H9 (cell line): ENCODE results near the gene KRT1. TPM values are rescaled to one million over a fixed set of nuclear protein-coding genes. Genes with fewer than 3 reads are reported as not detected.

Source experiments
- DNase-seq: peaks from one replicate; pipeline ENCODE4 v3.0.0-alpha.2; 2017
- H2AFZ ChIP-seq: one replicate; pipeline ENCODE4 v1.6.1; 2013; ENCODE audit warnings: mild to moderate bottlenecking, low read length, control low read depth, moderate library complexity
- H2AK5ac ChIP-seq: 2 replicates; pipeline ENCODE4 v1.6.1; 2013; ENCODE audit warnings: low read length, control low read depth, mixed read lengths; ENCODE audit not compliant: insufficient read length
- H2BK120ac ChIP-seq: one replicate; pipeline ENCODE4 v1.6.1; 2013; ENCODE audit warnings: low read depth, mild to moderate bottlenecking, low read length, control low read depth, inconsistent platforms; ENCODE audit not compliant: poor library complexity, severe bottlenecking
- H2BK12ac ChIP-seq: 2 replicates; pipeline ENCODE4 v1.6.1; 2013; ENCODE audit warnings: low read length, control low read depth, mixed read lengths, low read depth; ENCODE audit not compliant: insufficient read length
- H2BK15ac ChIP-seq: 2 replicates; pipeline ENCODE4 v1.6.1; 2013; ENCODE audit warnings: low read depth, low read length, control low read depth
- H2BK20ac ChIP-seq: one replicate; pipeline ENCODE4 v1.6.1; 2013; ENCODE audit warnings: low read depth, mild to moderate bottlenecking, low read length, control low read depth, inconsistent platforms; ENCODE audit not compliant: poor library complexity, severe bottlenecking
- H2BK5ac ChIP-seq: 2 replicates; pipeline ENCODE4 v1.6.1; 2013; ENCODE audit warnings: low read length, control low read depth, mixed read lengths; ENCODE audit not compliant: insufficient read length
- H3K14ac ChIP-seq: 2 replicates; pipeline ENCODE4 v1.6.1; 2013; ENCODE audit warnings: low read length, control low read depth; ENCODE audit not compliant: insufficient read depth
- H3K18ac ChIP-seq: 2 replicates; pipeline ENCODE4 v1.6.1; 2013; ENCODE audit warnings: low read depth, mild to moderate bottlenecking, mixed read lengths, low read length, control low read depth; ENCODE audit not compliant: insufficient read length
- H3K23ac ChIP-seq: 2 replicates; pipeline ENCODE4 v1.6.1; 2013; ENCODE audit warnings: low read length, control low read depth, mixed read lengths, low read depth; ENCODE audit not compliant: insufficient read length
- H3K23me2 ChIP-seq: 2 replicates; pipeline ENCODE4 v1.6.1; 2013; ENCODE audit warnings: low read depth, mild to moderate bottlenecking, mixed read lengths, low read length, control low read depth; ENCODE audit not compliant: insufficient read length, poor library complexity, severe bottlenecking
- H3K27ac ChIP-seq: 2 replicates; pipeline ENCODE4 v1.5.1; 2013; ENCODE audit warnings: low read length, control low read depth, mixed read lengths, low read depth; ENCODE audit not compliant: insufficient read length
- H3K27me3 ChIP-seq: 2 replicates; pipeline ENCODE4 v1.6.1; 2013; ENCODE audit warnings: low read length, control low read depth, inconsistent platforms; ENCODE audit not compliant: insufficient read depth
- H3K4ac ChIP-seq: 2 replicates; pipeline ENCODE4 v1.6.1; 2013; ENCODE audit warnings: low read depth, mild to moderate bottlenecking, control low read depth, inconsistent platforms, low read length, moderate library complexity
- H3K4me1 ChIP-seq: 2 replicates; pipeline ENCODE4 v1.6.1; 2013; ENCODE audit warnings: low read length, control low read depth, inconsistent platforms; ENCODE audit not compliant: insufficient read depth
- H3K4me2 ChIP-seq: 2 replicates; pipeline ENCODE4 v1.6.1; 2013; ENCODE audit warnings: low read length, control low read depth, mixed read lengths; ENCODE audit not compliant: insufficient read length, insufficient read depth
- H3K56ac ChIP-seq: 2 replicates; pipeline ENCODE4 v1.6.1; 2013; ENCODE audit warnings: low read depth, mild to moderate bottlenecking, mixed read lengths, low read length, control low read depth; ENCODE audit not compliant: insufficient read length
- H3K79me1 ChIP-seq: 2 replicates; pipeline ENCODE4 v1.6.1; 2013; ENCODE audit warnings: low read depth, mild to moderate bottlenecking, moderate library complexity, low read length, control low read depth, inconsistent platforms; ENCODE audit not compliant: insufficient read depth, poor library complexity, severe bottlenecking
- H3K79me2 ChIP-seq: 2 replicates; pipeline ENCODE4 v1.6.1; 2013; ENCODE audit warnings: low read length, control low read depth, inconsistent platforms; ENCODE audit not compliant: insufficient read depth
- H3K9ac ChIP-seq: 2 replicates; pipeline ENCODE4 v1.6.1; 2013; ENCODE audit warnings: low read length, control low read depth, mixed read lengths; ENCODE audit not compliant: insufficient read length; ENCODE audit errors: extremely low read depth
- H3K9me3 ChIP-seq: one replicate; pipeline ENCODE4 v1.6.1; 2013; ENCODE audit warnings: low read depth, low read length, inconsistent platforms; ENCODE audit not compliant: control insufficient read depth
- H3T11ph ChIP-seq: one replicate; pipeline ENCODE4 v1.6.1; 2013; ENCODE audit warnings: mild to moderate bottlenecking, low read length, control low read depth, inconsistent platforms
- H4K20me1 ChIP-seq: one replicate; pipeline ENCODE4 v1.6.1; 2013; ENCODE audit not compliant: control insufficient read depth, insufficient read length, insufficient read depth
- H4K5ac ChIP-seq: 2 replicates; pipeline ENCODE4 v1.6.1; 2013; ENCODE audit warnings: low read depth, mild to moderate bottlenecking, mixed read lengths, low read length, control low read depth; ENCODE audit not compliant: insufficient read length
- H4K8ac ChIP-seq: replicated peaks from 2 replicates; pipeline ENCODE4 v1.6.1; 2013; ENCODE audit warnings: low read length, control low read depth, mixed read lengths, low read depth; ENCODE audit not compliant: insufficient read length
- H4K91ac ChIP-seq: 2 replicates; pipeline ENCODE4 v1.6.1; 2013; ENCODE audit warnings: low read depth, mild to moderate bottlenecking, moderate library complexity, mixed read lengths, low read length, control low read depth; ENCODE audit not compliant: insufficient read length
- H3K27ac Mint-ChIP-seq, 3 experiments: 2 replicates in 2 of 3; 3 replicates in 1 of 3; pipeline ENCODE4 v1.8.0; 2020 to 2021; ENCODE audit warnings: mixed read lengths in 3 of 3, mild to moderate bottlenecking in 1 of 3, moderate library complexity in 1 of 3
- H3K27me3 Mint-ChIP-seq: 2 replicates; pipeline ENCODE4 v1.8.0; 2021; ENCODE audit warnings: low read depth, mild to moderate bottlenecking, moderate library complexity, mixed read lengths
- H3K36me3 Mint-ChIP-seq, 3 experiments: 2 replicates in 2 of 3; 3 replicates in 1 of 3; pipeline ENCODE4 v1.8.0; 2020 to 2021; ENCODE audit warnings: low read depth in 3 of 3, mixed read lengths in 3 of 3; ENCODE audit not compliant: insufficient read depth in 1 of 3
- H3K4me1 Mint-ChIP-seq, 2 experiments: 2 replicates each; pipeline ENCODE4 v1.8.0; 2020; ENCODE audit warnings: mixed read lengths in 2 of 2
- H3K4me3 Mint-ChIP-seq, 2 experiments: 2 replicates in 1 of 2; 3 replicates in 1 of 2; pipeline ENCODE4 v1.8.0; 2020 to 2021; ENCODE audit warnings: mild to moderate bottlenecking in 2 of 2, mixed read lengths in 2 of 2, moderate library complexity in 1 of 2
- H3K9me3 Mint-ChIP-seq, 2 experiments: 2 replicates in 1 of 2; 3 replicates in 1 of 2; pipeline ENCODE4 v1.8.0; 2020; ENCODE audit warnings: mild to moderate bottlenecking in 2 of 2, mixed read lengths in 2 of 2, moderate library complexity in 1 of 2
- WGBS: extraction: QIAGEN DNeasy Blood & Tissue Kit; methylation state at CpG from one replicate; pipeline ENCODE4 v1.1.7; 2013; ENCODE audit warnings: missing lambda C conversion rate, low lambda C conversion rate, mixed read lengths; ENCODE audit not compliant: insufficient read length; ENCODE audit errors: extremely low coverage; 5-methylcytosine and 5-hydroxymethylcytosine counted together
- total RNA-seq: library from RNA; stranded (reverse); gene quantifications from 2 replicates; pipeline ENCODE4 v1.2.1, GENCODE V29; 2021
- TF ChIP-seq, protein P1 (sequence below): fragments of 200-600 bp; sonication (generic); conservative IDR thresholded peaks from 3 replicates; pipeline ENCODE4 v1.8.0; 2021; ENCODE audit warnings: antibody characterized with exemption, mild to moderate bottlenecking

KRT1 gene
- total RNA-seq, 1 experiment from 2014 or later = not detected

DNA sequence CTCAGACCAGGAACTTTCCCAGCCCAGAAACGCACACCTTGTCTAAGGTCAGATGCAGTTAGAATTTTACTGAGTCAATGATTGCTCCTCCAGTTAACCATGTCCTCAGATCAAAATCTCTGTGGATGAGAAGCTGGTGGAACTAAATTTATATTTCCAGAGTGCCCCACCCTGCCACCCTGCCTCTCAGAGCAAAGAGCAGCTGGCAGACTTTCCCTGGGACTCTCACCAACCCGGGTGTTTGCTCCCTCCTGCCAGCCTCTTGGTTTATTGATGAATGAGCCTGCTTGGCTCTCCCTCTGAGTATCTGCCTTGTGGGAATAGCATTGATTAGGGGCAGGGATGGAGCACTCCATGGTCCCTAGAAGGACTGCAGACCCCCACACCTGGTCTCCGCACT lies 5.9 kb upstream of the KRT1 start:
- Histone ChIP-seq H3K79me1 (no peaks in the 10 kb centered on the region), H3K23me2 (peaks cover 5% of the 10 kb centered on the region), H3K79me2 (no peaks in the 10 kb centered on the region), H3K9ac (no peak overlapping the region), H3K23ac (no peak overlapping the region), H3K27me3 (no peaks in the 10 kb centered on the region; the same call in 1 of the 2 replicates), H3K14ac (no peak overlapping the region), H3K4me2 (no peak overlapping the region), H3K4me1 (peaks cover 3% of the 10 kb centered on the region; the same call in 1 of the 2 replicates), H3K4ac (no peak overlapping the region), H4K8ac (no peak overlapping the region), H2BK5ac (no peak overlapping the region), H4K91ac (no peak overlapping the region), H4K20me1 (peaks cover 2% of the 10 kb centered on the region), H2BK120ac (no peak overlapping the region), H2BK20ac (no peak overlapping the region), H3K56ac (no peak overlapping the region), H3K9me3 (no peaks in the 10 kb centered on the region), H3T11ph (no peak overlapping the region), H3K18ac (no peak overlapping the region), H2BK15ac (no peak overlapping the region), H2BK12ac (no peak overlapping the region), H2AFZ (no peak overlapping the region), H2AK5ac (no peak overlapping the region), H4K5ac (no peak overlapping the region), H3K27ac (no peak overlapping the region)
- DNase-seq = no peak
- WGBS = no CpG with 5 or more reads among the region's 3 CpGs
- Mint-ChIP-seq H3K27me3 (peaks cover 64% of the 10 kb centered on the region), H3K4me3 (no peak overlapping the region), H3K9me3 (no peaks in the 10 kb centered on the region), H3K4me1 (peaks cover 4 to 10% of the 10 kb centered on the region in 2 experiments), H3K36me3 (no peaks in the 10 kb centered on the region), H3K27ac (no peak overlapping the region)
- TF ChIP-seq, protein P1, sequence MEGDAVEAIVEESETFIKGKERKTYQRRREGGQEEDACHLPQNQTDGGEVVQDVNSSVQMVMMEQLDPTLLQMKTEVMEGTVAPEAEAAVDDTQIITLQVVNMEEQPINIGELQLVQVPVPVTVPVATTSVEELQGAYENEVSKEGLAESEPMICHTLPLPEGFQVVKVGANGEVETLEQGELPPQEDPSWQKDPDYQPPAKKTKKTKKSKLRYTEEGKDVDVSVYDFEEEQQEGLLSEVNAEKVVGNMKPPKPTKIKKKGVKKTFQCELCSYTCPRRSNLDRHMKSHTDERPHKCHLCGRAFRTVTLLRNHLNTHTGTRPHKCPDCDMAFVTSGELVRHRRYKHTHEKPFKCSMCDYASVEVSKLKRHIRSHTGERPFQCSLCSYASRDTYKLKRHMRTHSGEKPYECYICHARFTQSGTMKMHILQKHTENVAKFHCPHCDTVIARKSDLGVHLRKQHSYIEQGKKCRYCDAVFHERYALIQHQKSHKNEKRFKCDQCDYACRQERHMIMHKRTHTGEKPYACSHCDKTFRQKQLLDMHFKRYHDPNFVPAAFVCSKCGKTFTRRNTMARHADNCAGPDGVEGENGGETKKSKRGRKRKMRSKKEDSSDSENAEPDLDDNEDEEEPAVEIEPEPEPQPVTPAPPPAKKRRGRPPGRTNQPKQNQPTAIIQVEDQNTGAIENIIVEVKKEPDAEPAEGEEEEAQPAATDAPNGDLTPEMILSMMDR = no peak
